GM18517 (cell line): ENCODE measurements around the gene FBXW11.
"Not testable (repeated sequence)": the region's sequence is repeated elsewhere in the genome, so short reads cannot be mapped to it uniquely, and the experiment has no call there.

Source experiments
- ATAC-seq: cut with Tn5 transposase; IDR thresholded peaks from one replicate; pipeline ENCODE4 v1.9.1; 2021; ENCODE audit warnings: mild to moderate bottlenecking, moderate library complexity; ENCODE audit not compliant: unreplicated experiment

The FBXW11 gene

DNA sequence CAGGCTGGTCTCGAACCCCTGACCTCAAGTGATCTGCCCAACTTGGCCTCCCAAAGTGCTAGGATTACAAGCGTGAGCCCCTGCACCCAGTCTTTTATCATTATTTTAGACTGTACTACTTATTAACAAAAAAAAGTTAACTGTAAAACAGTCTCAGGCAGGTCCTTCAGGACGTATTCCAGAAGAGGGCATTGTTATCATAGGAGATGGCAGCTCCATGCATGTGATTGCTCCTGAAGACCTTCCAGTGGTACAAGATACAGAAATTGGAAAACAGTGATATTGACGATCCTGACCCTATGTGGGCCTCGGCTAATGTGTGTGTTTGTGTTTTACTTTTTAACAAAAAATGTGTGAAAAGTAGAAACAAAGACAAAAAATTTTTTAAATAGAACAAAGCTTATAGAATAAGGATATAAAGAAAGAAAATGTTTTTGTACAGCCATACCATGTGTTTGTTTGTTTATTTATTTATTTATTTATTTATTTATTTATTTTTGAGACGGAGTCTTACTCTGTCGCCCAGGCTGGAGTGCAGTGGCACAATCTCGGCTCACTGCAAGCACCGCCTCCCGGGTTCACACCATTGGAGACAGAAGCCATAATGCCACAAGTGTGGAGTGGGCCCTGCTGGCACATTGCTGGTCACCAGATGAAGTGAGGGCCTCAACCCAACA is 13.8 kb upstream of the FBXW11 start:
- ATAC-seq = not testable (repeated sequence)

- no peak for ATAC-seq
These were observed 8.9 kb upstream of the FBXW11 start for GRCh38 chr5:172015346-172015745.

DNA sequence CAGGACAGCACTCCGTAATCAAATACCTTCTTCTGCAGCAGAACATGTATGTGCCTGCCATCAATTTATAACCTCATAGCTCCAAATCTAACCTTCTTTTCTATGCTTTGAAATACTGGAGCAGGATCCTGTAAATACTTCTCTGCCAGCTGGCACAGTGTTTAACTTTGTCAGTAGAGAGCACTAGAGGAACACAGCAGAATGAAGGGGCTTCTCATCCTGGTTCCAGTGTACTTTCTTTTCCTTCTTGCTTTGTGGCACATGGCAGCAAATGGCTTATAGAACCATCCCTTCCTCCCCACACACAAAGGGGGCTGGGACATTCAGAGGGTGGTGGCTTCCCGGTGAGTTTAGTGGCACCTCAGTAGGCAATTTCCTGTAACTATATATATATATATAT is 3.8 kb upstream of the FBXW11 start:
- no peak for ATAC-seq

DNA sequence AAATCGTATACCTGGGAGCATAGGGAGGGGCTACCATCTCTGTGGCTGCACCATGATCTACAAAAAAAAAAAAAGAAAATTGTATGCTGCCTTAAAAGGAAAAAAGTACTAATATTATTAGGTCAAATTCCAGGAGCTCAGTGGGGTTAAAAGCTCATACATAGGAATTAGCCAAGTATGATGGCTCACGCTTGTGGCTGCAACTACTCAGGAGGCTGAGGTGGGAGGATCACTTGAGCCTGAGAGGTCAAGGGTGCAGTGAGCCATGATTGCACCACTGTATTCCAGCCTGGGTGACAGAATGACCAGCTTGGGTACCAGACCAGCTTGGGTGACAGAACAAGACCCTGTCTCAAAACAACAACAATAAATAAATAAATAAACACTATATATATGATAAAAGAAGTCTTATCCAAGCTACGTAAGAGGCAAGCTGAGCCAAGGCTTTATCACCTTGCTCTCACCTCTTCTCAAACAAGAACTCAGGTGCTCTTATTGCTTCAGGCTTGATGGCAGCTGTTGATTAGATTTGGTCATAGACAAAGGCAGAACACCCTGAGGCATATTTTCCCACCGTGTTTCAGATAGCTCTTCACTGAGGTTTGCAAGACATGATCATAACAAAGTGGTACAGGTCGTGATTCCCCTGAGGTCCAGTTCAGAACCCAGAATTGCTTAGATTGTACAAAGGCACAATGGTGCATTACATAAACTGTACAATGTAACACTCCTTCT is 3.3 kb upstream of the FBXW11 start:
- no peak for ATAC-seq

DNA sequence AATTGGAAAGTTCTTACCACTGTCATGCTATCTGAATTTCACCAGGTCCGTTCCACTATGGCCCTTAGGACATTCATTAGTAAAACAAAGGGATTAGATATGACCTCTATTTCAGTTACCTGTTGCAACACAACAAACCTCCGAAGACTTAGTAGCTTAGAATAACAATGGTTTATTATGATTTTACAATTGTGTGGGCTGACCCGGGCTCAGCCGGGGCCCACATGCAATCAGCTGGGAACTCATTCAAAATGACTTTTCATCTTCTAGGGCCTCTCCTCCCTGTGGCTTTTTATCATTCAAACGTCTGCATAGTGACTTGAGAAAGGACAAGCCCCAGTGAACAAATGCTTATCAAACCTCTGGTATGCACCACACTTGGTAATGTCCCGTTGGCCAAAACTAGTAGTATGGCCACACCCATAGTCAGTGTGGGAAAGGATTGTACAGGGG is 2.3 kb upstream of the FBXW11 start:
- no peak for ATAC-seq

DNA sequence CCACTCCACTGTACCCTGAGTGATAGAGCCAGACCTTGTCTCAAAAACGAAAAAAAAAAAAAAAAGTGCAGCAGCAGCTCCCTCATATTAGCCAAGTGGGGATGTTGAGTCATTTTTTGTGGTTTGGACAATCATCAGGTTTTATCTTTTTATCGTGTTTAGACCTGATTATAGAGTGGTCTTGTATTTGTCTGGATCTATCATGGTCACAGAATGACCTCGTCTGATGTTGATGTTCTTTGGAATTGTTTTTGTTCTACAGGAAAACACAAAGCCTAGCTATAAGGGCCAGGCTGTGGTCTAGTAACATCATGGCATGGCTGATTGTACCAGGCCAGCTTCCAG is 1.6 kb upstream of the FBXW11 start:
- no peak for ATAC-seq

- no peak for ATAC-seq
These were observed 1.0 kb upstream of the FBXW11 start for GRCh38 chr5:172007175-172008110.

DNA sequence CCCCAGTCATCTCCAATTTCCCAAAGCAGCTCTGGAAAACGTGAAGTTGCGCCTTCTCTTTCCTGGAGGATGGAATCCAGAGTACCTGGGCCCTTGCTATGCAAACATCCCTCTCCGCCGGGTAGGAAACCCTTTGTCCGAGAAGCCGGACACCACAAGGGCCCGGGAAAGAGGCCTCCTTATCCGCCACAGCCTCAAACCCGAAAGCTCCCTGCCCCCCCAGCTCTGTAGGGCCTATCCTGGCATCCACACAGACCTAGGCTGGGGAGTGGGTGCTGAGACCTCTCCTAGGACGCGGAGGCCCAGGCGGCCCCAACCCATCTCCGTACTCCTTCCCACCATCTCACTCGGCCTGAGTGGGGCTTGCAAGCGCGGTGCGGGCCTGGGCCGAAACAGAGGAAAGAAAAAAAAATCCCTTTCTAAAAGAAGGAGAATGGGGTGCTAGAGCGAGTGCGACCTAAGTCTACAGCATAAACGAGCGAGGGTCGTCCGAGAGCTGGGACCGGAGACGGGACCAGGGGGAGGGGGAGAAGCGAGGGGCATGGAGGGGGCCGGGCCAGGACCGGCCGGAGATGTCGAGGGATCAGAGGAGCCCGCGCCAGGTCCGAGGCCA is 624 bp downstream of the FBXW11 start:
- no peak for ATAC-seq

- no peak for ATAC-seq
These were observed 1.6 kb downstream of the FBXW11 start for GRCh38 chr5:172004824-172005237.

DNA sequence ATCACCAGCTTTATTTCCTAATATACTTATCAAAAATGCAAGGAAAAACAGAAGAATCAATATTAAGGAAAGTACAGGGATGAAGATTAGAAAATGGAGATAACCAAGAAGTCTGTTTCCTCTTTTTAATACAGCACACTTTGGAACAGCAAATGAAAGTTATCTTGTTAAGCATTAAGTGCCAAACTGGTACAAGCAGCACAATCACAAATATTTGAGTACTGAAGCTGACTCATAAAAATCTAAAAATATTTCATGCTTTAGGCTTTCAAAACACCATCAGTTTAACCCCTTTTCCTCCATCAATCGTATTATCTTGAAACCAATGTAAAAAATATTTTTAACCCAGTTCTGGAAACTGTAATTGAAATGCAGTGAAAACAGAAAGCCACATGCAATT is 2.7 kb downstream of the FBXW11 start:
- no peak for ATAC-seq

- ATAC-seq = no peak
These were observed 3.5 kb downstream of the FBXW11 start for GRCh38 chr5:172002840-172003512.

GRCh38 chr5:172002310-172002709 is 4.1 kb downstream of the FBXW11 start:
- ATAC-seq = no peak

DNA sequence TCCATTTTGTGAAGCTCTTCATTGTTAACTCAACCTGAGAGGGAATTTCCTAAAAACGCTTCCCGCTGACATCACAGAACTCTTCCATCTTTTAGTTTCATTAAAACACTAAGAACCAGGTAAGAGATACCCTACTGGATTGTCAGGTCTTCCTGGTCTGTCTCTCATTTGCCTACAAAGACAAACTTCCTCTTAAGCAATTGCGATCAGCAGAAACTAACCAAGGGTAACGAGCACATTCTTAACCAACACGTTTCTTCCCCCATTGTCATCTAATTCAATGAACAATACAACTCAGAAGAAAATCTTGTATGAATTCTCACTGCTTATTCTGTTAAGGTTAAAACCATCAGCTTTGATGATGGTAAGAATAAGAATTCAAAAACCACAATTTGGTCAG is 6.6 kb downstream of the FBXW11 start:
- ATAC-seq = peak; percentile 54

- no peak for ATAC-seq
These were observed 7.3 kb downstream of the FBXW11 start for GRCh38 chr5:171999100-171999499.

GRCh38 chr5:171997011-171997410 is 9.4 kb downstream of the FBXW11 start:
- ATAC-seq = no peak

- ATAC-seq = no peak
These were observed 13.6 kb downstream of the FBXW11 start for GRCh38 chr5:171992813-171993212.

GRCh38 chr5:171992305-171992704 is 14.1 kb downstream of the FBXW11 start:
- ATAC-seq = no peak

- no peak for ATAC-seq
These were observed 15.8 kb downstream of the FBXW11 start for GRCh38 chr5:171990713-171991015.

DNA sequence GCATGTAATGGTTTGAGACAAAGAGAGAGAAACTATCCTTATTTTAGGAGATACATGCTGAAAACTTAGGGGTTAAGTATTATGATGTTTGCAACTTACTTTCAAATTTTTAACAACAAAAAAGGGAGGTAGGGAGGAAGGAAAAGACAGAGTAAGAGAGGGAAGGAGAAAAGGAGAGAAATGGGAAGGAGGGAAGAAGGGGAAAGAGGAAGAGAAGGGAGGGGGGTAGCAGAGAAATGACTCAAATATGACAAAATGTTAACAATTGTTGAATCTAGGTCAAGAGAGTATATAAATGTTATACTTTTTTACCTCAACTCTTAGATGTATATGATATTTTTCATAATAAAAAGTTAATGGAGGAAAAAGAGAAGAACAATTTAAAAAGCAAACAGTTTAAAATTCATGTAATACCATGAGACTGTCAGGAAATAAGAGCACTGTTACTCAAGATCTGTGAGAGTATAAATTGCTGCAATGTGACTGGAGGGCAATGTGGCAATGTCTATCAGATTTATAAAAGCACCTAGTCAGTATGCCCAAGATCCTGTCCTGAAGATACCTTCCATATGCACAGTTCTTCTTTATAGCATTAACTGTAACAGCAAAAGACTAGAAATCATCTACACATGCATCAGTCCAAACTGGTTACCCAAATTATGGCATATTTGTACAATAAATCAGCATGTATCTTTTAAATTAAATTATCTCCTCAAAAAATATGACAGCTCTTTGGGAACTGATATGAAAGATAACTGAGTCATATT is 16.3 kb downstream of the FBXW11 start:
- no peak for ATAC-seq

DNA sequence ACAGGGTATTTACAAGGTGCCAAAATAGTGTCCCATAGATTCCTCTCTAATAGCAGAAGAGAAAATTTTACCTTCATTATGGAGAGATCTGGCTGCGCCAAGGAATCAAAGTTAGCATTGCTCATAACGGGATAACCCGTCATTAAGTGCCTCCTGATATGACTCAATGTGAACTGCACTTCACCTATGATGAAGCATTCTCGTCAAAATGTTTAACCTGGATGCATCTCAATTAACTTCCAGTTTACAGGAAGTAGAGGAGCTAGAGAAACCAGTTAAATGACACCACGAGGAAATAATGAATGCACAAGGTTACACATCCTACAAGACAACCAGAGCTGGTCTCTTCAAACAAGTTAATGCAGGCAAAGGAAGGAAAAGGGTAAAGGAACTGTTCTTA is 17.2 kb downstream of the FBXW11 start:
- ATAC-seq = peak; percentile 69
